ENCODE results near the gene NPIPB9.
"Not testable (repeated sequence)": the region's sequence is repeated elsewhere in the genome, so short reads cannot be mapped to it uniquely, and the experiment has no call there.

Gene NPIPB9

DNA sequence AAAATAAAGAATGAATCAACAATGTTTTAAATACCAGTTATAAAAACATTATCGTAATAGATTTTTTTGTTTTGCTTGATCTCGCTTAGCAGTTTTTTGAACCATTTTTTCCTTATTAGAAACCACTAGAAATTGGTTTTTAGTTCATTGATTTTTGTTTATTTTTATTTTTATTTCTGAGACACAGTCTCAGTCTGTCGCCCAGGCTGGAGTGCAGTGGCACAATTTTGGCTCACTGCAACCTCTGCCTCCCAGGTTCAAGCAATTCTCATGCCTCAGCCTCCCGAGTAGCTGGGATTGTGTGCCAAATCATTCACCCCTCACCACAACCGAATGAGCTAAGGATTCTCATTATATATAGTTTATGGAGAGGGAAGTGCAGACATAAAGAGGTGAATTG lies at the start of gene NPIPB9:
TSS of gene NPIPB9 (plus strand) at position 301 of the 400 bp plus-strand sequence.
- DNase-seq, result not testable (repeated sequence)

DNA sequence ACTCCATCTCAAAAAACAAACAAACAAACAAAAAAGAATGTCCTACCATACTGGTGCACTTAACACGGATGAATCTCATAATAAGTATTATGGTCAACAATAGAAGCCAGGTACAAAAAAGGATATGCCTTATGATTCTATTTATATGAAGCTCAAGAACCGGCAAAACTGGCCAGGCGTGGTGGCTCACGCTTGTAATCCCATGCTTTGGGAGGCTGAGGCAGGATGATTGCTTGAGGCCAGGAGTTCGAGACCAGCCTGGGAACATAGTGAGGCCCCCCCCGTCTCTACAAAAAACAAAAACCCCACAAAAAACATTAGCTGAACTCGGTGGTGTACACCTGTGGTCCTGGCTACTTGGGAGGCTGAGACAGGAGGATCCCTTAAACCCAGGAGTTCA lies 47.3 kb upstream of the NPIPB9 start:
- DNase-seq, result not testable (repeated sequence)

DNA sequence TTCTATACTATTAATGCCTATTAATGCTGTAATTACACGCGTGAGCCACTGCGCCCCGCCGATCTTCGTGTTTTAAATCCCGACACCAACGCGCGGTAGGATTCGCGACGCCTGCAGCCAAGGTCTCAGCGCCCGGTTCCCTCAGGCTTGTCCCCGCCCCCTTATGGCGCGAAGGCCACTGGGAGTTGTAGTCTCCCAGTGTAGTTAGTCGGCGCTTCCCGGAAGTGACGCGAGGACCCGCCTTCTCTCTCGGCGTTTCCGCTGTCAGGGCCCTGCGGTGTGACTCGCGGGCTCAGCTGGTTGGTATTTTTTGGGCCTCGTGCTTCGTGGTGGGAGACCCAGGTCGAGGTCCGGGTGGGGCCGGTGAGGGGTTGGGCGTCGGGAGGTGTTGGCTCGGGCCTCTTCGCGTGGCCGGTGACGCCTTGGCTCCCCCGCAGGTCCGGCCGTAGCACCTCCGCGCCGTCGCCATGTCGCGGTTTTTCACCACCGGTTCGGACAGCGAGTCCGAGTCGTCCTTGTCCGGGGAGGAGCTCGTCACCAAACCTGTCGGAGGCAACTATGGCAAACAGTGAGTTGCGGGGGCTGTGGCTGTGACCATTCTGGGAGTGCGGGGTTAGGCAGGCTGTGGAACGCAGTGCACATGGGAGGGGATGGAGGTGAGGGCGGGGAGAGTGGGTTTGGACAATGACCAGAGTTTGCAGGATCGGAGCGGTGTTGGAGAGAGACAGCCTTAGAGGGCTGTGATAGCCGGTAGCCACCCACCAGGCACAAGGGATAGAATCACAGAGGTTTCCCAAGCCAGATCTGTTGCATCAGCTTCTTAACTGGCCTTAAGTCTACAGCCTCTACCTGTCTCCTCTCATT lies 40.1 kb upstream of the NPIPB9 start, which contains the start of gene EIF3C:
TSS of gene EIF3C (plus strand) at position 245 of the 864 bp plus-strand sequence. CDS start at position 468, 223 bp downstream.
- not testable (repeated sequence) for DNase-seq

DNA sequence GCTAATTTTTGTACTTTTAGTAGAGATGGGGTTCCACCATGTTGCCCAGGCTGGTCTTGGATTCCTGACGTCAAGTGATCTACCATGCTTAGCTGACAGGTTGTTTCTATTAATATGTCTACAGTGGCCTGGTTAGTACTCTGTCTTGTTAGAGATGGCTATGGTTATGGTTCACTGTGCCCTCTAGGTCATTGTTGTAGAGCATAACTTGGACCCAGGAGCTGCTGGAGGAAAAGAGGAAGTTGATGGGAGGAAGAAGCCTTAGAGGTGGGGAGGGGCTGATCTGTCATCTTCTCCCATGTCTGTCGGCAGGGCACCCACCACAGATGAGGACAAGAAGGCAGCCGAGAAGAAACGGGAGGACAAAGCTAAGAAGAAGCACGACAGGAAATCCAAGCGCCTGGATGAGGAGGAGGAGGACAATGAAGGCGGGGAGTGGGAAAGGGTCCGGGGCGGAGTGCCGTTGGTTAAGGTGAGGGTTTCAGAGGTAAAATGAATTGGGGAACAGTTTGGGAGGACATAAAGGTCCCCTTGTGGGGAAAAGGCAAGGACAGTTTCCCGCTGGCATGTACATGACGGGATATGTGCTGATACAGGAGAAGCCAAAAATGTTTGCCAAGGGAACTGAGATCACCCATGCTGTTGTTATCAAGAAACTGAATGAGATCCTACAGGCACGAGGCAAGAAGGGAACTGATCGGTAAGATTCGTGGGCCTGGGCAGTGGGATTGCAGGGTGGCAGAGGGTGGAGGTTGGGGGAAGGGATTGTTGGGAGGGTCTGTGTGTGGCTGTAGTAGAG lies 28.5 kb upstream of the NPIPB9 start:
- DNase-seq, result not testable (repeated sequence)

DNA sequence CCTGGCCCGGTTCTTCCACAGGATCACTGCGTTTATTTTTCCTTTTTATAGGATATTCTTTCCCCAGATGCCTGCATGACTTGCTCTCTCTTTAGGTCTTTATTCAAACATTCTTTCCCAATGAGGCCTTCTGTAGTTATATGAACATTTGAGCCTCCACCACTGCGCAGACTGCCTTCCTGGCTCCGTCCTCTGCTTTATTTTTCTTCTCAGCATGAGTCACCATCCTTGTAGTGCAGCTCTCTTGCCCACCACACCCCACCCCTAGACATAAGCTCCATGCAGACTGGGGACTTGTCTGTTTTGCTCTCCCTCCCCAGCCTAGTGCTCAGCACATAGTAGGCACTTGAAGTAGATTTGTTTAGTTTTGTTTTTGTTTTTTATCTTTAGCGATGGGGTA lies 20.3 kb upstream of the NPIPB9 start:
- not testable (repeated sequence) for DNase-seq

DNA sequence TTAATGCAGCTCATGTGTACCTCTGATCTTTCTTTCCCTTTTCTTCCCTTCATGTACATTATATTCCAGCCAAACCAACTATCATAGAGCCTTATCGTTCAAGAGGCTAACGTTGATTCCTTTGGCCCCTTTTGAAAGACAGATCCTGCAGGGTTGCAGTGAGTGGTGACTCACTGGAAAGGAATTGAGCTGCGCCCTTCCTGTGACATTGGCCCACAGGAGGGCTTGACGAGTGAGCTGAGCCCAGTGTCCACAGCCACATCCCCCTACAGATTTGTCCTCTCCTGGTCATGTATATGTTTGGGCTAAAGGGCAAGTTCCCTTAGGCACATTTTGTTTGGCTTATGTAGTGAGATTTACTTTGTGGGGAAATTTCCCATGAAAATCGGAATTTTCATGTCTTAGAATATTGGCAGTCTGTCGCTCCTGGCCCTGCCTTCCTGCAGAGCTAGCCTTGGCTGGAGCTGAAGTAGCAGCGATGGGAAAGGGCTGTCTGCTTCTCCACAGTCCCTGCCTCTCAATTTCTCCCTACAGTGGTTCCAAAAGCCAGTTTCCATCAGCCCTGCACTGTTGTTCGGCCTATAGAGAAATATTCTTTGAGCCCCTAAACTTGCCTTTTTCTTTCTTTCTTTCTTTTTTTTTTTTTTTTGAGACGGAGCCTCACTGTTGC lies 19.0 kb upstream of the NPIPB9 start:
- DNase-seq, result not testable (repeated sequence)

DNA sequence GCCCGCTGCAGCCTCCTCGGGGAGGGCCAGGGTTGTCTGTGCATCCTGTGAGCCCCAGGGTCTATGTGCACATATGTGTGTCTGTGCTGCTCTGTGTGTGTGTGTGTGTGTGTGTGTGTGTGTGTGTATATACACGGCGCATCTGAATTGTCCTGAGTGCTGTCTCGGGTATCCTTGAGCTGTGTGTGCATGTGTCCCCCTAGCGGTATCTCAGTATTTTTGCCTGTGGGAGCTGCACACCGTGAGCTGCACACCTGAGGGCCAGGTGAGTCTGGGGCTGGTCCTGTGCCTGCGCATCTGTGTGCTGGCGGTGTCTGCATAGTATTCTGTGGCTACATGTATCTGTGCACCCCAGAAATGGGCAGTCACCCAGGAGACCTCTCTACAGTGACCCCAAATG lies 11.8 kb upstream of the NPIPB9 start:
- DNase-seq, result not testable (repeated sequence)

DNA sequence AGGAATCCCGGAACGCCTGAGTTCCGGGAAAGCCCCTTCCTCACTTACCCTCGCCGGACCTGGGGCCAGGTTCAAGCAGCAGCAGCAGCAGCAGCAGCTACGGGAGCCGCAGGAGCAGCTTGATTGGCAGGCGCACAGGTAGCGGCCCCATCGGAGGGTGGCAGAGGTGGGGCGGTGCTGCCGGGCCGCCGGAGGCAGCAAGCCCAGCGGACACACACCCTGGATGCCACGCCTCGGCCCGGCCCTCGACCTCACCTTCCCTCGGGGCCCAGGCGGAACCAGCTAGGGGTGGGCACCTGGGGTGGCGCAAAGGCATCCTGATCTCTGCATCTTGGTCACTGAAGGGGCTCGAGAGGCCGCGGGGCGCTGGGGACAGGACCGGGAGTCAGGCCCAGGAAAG lies 11.0 kb upstream of the NPIPB9 start:
- not testable (repeated sequence) for DNase-seq

DNA sequence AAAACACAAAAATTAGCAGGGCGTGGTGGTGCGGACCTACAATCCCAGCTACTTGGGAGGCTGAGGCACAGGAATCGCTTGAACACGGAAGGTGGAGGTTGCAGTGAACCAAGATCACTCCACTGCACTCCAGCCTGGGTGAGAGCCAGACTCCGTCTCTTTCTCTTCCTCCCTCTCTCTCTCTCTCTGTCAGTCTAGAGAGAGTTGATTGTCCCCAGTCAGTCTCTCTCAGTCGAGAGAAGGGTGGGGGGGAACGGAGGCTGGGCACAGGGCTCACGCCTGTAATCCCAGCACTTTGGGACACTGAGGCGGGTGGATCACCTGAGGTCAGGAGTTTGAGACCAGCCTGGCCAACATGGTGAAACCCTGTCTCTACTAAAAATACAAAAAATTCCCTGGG lies 10.3 kb upstream of the NPIPB9 start:
- DNase-seq, result not testable (repeated sequence)

DNA sequence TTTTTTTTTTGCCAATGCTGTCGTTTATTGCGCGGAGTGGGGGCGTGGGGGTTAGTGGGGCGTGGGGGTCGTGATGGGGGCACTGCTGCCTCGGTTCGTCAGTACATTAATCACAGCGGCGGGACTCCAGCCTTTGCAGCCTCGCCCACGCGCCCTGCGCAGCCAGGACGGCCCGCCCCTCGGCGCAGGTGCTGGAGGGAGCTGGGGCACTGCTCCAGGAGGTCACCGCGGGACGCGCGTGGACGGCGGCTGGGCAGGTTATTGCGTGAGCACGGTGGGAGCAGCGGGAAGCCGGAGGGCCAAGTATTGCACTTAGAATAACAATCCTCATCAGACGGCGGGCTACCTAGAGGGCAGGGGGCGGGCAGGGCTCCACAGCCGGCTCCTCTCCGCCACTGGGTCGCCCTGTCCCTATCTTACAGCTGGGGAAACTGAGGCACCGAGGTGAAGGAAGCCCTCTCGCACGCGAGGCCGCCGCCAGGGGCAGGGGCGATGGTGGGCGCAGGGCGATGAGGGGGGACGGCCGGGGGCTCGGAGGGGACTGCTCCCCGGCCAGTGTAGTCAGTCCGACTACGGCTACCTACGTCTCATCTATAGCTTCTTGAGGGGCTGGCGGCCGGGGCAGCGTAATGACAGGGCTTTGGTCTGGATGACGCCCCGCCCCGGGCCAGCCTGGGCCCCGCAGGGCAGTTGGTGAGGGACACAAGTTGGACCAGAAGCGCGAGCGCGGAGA lies 4.8 kb upstream of the NPIPB9 start:
- DNase-seq, result not testable (repeated sequence)

DNA sequence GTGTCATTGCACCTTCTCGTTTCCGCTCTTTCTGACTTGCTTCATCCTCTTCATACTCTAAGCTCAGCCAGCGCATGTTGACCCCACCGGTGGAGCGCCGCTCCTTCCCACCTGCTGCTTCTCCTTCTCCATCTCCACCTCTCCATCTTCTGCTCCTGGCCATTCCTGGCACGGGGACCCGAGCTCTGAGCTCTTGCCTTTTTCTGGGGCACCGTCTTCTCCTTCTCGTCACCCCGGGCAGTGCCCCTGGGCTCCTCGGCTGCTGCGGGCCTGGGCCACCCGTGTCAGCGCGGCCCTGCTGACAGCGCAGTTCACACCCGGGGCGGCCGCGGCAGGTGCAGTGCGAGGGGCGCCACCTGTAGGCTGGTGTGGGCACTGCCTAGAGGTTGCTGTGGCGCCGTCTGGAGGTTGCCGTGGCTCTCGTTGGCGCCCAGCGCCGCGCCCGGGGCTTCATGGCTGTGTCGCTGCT lies 1.6 kb upstream of the NPIPB9 start:
- peak; percentile 43 for DNase-seq

DNA sequence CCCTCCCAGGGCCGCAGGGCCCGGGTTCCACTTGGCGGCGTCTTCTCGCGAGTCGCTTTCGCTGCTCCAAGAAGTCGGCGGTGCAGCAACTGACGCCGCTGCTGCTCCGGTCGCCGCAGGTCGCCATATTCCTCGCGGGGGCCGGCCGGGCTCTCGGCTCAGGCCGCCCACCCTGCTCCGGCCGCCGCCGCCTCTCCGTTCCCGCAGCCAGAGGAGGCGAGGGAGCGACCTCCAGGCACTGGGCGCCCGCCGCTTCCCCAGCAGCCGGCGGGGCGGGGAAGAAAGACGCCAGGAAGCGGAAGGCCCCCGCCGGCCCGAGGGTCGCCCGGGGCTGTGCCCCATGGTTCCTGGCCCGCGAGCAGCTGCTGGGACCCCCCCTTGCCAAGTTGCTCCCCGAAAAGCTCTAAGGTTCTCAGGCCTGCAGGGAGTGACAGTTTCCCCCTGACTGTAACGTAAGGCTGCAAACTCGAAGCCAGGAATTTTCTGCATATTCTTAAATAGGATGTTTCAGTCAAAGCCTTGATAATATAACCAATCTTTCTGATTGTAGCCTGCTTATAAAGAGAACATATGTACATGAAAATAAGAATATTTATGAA lies 1.0 kb upstream of the NPIPB9 start:
- not testable (repeated sequence) for DNase-seq

DNA sequence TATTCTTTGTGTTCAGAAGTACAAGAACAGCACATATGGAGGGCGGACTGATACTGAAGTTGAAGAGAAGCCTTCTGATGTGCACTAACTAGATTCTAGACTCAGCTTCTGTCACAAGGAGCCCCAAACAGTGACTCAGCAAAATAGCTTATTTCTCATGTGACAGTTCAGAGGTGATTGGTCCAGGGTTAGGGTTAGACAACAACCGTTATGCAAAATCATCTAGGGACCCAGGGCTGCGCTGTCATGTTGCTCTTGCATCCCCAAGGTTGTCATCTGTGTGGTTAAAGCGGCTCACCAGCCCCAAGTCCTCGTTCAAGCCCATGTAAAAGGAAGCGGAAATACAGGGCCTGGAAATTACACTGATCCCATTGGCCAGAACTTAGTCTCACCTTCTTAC lies 30.1 kb downstream of the NPIPB9 start:
- DNase-seq, result not testable (repeated sequence)

DNA sequence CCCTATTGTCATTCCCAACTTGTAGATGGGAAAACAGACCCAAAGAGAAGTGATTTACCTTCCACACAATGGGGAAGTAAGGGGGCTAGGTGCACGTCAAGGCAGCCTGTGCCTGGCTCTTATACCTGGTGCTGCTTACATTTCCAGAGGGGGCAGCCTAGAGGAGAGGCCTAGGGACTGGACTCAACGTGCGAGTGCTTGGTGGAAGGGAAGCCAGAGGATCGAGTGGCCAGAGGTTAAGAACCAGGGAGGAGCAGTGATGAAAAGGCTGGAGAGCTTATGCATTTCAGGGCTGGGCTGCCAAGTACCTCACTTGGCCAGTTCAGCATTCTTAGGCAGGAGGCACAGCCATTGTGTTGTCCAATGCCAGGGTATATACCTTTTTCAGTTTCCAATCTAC lies 30.8 kb downstream of the NPIPB9 start:
- DNase-seq, result not testable (repeated sequence)

DNA sequence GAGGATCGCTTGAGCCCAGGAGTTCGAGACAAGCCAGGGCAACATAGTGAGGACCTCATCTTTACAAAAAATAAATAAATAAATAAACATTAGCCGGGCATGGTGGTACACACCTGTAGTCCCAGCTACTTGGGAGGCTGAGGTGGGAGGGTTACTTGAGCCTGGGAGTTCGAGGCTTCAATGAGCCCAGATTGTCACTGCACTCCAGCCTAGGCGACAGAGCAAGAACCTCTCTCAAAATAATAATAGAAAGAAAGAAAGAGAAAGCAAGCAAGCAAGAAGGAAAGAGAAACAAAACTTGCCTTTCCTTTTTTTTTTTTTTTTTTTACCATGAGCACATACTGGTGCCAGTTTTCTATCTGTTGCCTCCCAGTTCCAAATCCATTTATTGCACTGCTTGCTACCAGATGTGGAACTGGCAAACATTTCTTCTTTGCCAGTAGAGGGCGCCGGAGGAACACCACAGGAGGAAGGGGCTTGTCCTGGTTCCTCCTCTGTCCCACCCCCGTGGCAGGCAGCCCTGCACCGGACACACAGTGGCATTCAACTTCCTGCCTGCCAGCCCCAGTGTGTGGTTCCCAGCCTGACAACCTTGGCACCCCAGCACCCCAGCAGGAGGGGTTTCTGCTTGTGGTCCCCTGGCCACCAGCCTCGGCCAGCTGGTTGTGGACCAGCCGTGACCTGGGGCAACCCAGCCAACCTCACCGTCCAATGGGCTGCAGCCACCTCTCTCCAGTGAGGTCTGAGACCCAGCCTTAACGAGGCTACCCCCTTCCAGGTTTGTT lies 50.8 kb downstream of the NPIPB9 start:
- DNase-seq, result peak; percentile 63

DNA sequence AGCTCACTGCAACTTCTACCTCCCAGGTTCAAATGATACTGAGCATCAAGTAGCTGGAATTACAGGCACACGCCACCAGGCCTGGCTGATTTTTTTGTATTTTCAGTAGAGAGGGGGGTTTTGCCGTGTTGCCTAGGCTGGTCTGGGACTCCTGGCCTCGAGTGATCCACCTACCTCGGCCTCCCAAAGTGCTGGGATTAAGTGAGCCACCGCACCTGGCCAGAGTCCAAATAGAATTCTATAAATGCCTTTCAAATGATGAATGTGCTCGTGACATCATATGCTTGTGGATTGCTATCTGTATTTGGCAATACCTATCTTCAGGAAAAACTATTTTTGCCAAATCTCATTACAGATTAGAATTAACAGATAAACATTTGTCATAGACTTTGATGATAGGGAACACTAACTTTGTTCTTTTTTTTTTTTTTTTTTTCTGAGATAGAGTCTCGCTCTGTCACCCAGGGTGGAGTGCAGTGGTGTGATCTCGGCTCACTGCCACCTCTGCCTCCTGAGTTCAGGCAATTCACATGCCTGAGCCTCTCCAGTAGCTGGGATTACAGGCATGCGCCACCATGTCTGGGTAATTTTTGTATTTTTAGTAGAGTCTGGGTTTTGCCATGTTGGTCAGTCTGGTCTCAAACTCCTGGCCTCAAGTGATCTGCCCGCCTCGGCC lies 56.0 kb downstream of the NPIPB9 start:
- not testable (repeated sequence) for DNase-seq

DNA sequence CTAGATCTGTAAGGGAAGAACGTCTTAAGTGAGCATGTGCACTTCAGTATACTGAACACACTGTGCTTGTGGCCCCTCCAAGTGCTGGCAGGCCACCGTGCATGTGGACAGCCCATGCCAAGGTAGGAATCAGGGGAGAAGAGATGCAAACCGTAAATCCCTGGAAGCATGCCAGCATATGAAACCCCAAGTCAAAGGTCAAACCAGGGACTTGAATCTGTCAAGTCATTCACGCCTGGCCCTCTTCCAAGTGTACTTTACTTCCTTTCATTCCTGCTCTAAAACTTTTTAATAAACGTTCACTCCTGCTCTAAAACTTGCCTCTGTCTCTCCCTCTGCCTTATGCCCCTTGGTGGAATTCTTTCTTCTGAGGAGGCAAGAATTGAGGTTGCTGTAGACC lies 68.4 kb downstream of the NPIPB9 start:
- no peak for DNase-seq

DNA sequence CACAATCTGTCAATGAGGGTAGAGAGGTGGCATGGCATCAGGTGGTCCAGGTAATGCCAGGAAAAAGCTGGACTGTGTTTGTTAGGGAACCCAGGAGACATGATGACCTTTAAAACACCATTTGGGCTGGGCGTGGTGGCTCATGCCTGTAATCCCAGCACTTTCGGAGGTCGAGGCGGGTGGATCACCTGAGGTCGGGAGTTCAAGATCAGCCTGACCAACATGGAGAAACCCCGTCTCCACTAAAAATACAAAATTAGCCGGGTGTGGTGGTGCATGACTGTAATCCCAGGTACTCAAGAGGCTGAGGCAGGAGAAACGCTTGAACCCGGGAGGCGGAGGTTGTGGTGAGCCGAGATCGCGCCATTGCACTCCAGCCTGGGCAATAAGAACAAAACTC lies 69.0 kb downstream of the NPIPB9 start:
- not testable (repeated sequence) for DNase-seq

DNA sequence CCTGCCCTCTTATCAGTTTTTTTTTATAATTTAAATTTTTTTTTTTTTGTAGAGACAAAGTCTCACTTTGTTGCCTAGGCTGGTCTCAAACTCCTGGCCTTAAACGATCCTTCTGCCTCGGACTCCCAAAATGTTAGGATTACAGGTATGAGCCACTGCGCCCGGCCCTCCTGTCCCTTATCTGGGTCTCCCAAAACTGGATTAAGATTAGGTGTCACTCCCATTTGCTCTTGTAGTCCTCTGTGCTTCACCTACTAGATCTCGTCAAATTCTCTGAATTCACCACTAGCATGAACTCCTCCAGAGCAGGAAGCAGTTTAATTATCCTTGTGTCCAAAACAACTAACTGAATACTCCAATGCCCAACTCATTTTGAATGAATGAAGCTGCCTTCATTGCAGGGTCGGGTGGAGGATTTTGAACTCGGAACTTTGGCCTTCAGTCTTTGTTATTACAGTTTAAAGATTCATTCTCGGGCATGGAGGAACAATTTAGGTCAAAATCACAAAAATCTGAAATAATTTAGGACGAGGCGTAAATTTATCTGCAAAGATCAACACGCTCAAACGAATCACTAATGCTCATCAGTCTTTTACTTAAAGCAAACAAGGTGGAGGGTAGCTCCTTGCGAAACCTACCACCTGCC lies 70.4 kb downstream of the NPIPB9 start:
- no peak for DNase-seq

Data from activated CD4-positive, alpha-beta T cell treated with anti-CD3 and anti-CD28 coated beads, Interleukin-2, amount 50 U/mL, for 1 hour (primary cell).